ENCODE data around the gene DKC1.

The DKC1 gene

GRCh38 chrX:154797006-154797405, 34.3 kb downstream of the DKC1 start:
- in situ Hi-C loops (cut with HindIII; ENCODE audit: low sequenced_read_pairs) = no loop called here

GRCh38 chrX:154799556-154800348, 37.1 kb downstream of the DKC1 start:
- in situ Hi-C loops (cut with HindIII; ENCODE audit: low sequenced_read_pairs) = no loop called here
- no peak for TF ChIP-seq CTCF (IDR thresholded peaks at IDR 0.05; ENCODE audit: low read depth, low read length)
- H3K4me3 ChIP-seq (ENCODE audit: low read depth, low read length) = no peak overlapping the region
- peak; percentile 35 for DNase-seq (ENCODE audit: low read depth, low spot score)

More at GRCh38 chrX:154797006-154797405, 34.3 kb downstream of the DKC1 start:
- DNase-seq (ENCODE audit: low read depth, low spot score) = peak; percentile 12
- H3K4me3 ChIP-seq (ENCODE audit: low read depth, low read length) = no peak overlapping the region
- no peak for TF ChIP-seq CTCF (IDR thresholded peaks at IDR 0.05; ENCODE audit: low read depth, low read length)

GRCh38 chrX:154800478-154801210, 38.0 kb downstream of the DKC1 start:
- no peak for DNase-seq (ENCODE audit: low read depth, low spot score)
- no peak overlapping the region for H3K4me3 ChIP-seq (ENCODE audit: low read depth, low read length)
- no peak for TF ChIP-seq CTCF (IDR thresholded peaks at IDR 0.05; ENCODE audit: low read depth, low read length)
- in situ Hi-C loops (cut with HindIII; ENCODE audit: low sequenced_read_pairs) = no loop called here

- no peak for TF ChIP-seq CTCF (IDR thresholded peaks at IDR 0.05; ENCODE audit: low read depth, low read length)
- no peak for DNase-seq (ENCODE audit: low read depth, low spot score)
- in situ Hi-C loops (cut with HindIII; ENCODE audit: low sequenced_read_pairs) = no loop called here
- H3K4me3 ChIP-seq (ENCODE audit: low read depth, low read length) = no peak overlapping the region
These were observed 40.3 kb downstream of the DKC1 start for GRCh38 chrX:154802947-154803346.

- H3K4me3 ChIP-seq (ENCODE audit: low read depth, low read length) = peak overlapping the region; percentile 47
- no peak for DNase-seq (ENCODE audit: low read depth, low spot score)
- in situ Hi-C loops (cut with HindIII; ENCODE audit: low sequenced_read_pairs) = no loop called here
- TF ChIP-seq CTCF (IDR thresholded peaks at IDR 0.05; ENCODE audit: low read depth, low read length) = no peak
These were observed 41.7 kb downstream of the DKC1 start for GRCh38 chrX:154804261-154804956.

- H3K4me3 ChIP-seq (ENCODE audit: low read depth, low read length) = peak within 1 kb of the TSS; percentile 47
- peak; percentile 66 for DNase-seq (ENCODE audit: low read depth, low spot score)
- in situ Hi-C loops (cut with HindIII; ENCODE audit: low sequenced_read_pairs) = no loop called here
- TF ChIP-seq CTCF (IDR thresholded peaks at IDR 0.05; ENCODE audit: low read depth, low read length) = no peak
These were observed 42.5 kb downstream of the DKC1 start, which contains the start of gene MPP1 for GRCh38 chrX:154804957-154805695. Gene MPP1, minus strand, starts transcription at chrX:154805485. Its CDS starts 112 bp downstream, at chrX:154805373.

Measured in astrocyte of the spinal cord (primary cell).